ENCODE data around the gene CAPSL. TPM values are rescaled to one million over a fixed set of nuclear protein-coding genes. Genes with fewer than 3 reads are reported as not detected.
A peak's percentile ranks its signal among the peaks of the same experiment; 100 is the strongest.

CAPSL gene
- total and polyA plus RNA-seq, 11 donors, result not detected

- Histone ChIP-seq H3K27ac (no peak overlapping the region), H3K27me3 (no peaks in the 10 kb centered on the region), H3K4me3 (peak overlapping the region in 1 of 12 donors; percentile 19), H3K9me3 (peaks cover 0 to 4% (median 0%) of the 10 kb centered on the region in 12 donors), H3K4me1 (peaks cover 0 to 12% (median 0%) of the 10 kb centered on the region in 12 donors), H3K36me3 (peaks cover 0 to 4% (median 0%) of the 10 kb centered on the region in 9 donors)
- no peak for DNase-seq
- WGBS, 4 donors, result 71 to 78% (median 73%) methylated on average over 2 of the region's 2 CpGs
- intact Hi-C loops (cut with DNase I), result no loop called here
- no peak for ATAC-seq
- TF ChIP-seq POLR2A (IDR thresholded peaks at IDR 0.05) (no peak), CTCF (IDR thresholded peaks at IDR 0.05) (no peak)
Measured at GRCh38 chr5:35862126-35862525, 76.3 kb downstream of the CAPSL start.

DNA sequence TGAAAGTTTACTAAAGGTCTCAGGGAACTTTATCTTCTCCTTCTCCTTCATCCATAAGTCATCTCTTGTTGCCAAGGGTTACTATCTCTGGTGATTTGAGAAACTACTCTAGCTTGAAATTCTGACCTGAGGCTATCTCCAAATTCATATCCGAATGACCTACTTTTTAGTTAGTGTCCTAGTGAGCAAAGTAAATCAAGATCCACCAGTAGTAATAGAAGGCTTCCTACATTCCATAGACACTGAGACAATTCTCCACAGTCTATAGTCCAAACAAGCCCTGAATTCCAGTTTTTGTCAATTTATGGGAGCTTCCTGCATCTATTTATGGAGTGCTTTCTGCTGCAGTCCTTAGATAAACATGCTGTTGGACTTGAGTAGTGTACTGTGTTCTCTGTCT is 76.7 kb downstream of the CAPSL start:
- intact Hi-C loops (cut with DNase I), result no loop called here
- H3K4me3 ChIP-seq, result peak overlapping the region in 1 of 12 donors; percentile 50
- H3K9me3 ChIP-seq, result peaks cover 0 to 4% (median 0%) of the 10 kb centered on the region in 12 donors
- peaks cover 0 to 4% (median 0%) of the 10 kb centered on the region in 9 donors for H3K36me3 ChIP-seq
- H3K27me3 ChIP-seq, result no peaks in the 10 kb centered on the region
- ATAC-seq (no peak), DNase-seq (no peak)
- no peak overlapping the region for H3K27ac ChIP-seq
- no peak for TF ChIP-seq CTCF (IDR thresholded peaks at IDR 0.05)
- TF ChIP-seq POLR2A (IDR thresholded peaks at IDR 0.05), result no peak
- H3K4me1 ChIP-seq, result peaks cover 0 to 15% (median 0%) of the 10 kb centered on the region in 12 donors
- 72 to 86% (median 75%) methylated on average over 1 of the region's 1 CpG for WGBS, 4 donors

- H3K4me1 ChIP-seq, result peaks cover 0 to 25% (median 0%) of the 10 kb centered on the region in 12 donors
- intact Hi-C loops (cut with DNase I), result no loop called here
- DNase-seq (no peak), ATAC-seq (no peak)
- H3K27ac ChIP-seq, result no peak overlapping the region
- peaks cover 0 to 4% (median 0%) of the 10 kb centered on the region in 12 donors for H3K9me3 ChIP-seq
- WGBS, 4 donors, result 89 to 96% (median 93%) methylated on average over 1 of the region's 1 CpG
- TF ChIP-seq CTCF (IDR thresholded peaks at IDR 0.05) (no peak), POLR2A (IDR thresholded peaks at IDR 0.05) (no peak)
- H3K36me3 ChIP-seq, result peaks cover 0 to 4% (median 0%) of the 10 kb centered on the region in 9 donors
- H3K4me3 ChIP-seq, result peak overlapping the region in 1 of 12 donors; percentile 50
- no peaks in the 10 kb centered on the region for H3K27me3 ChIP-seq
Measured at GRCh38 chr5:35860686-35861085, 77.7 kb downstream of the CAPSL start.

- Histone ChIP-seq H3K4me1 (peaks cover 0 to 27% (median 0%) of the 10 kb centered on the region in 12 donors), H3K4me3 (peak overlapping the region in 1 of 12 donors; percentile 50), H3K27me3 (no peaks in the 10 kb centered on the region), H3K36me3 (peaks cover 0 to 4% (median 0%) of the 10 kb centered on the region in 9 donors), H3K9me3 (peaks cover 0 to 1% (median 0%) of the 10 kb centered on the region in 12 donors), H3K27ac (peak overlapping the region in 1 of 12 donors; percentile 83)
- ATAC-seq, result no peak
- DNase-seq, result no peak
- no peak for TF ChIP-seq POLR2A (IDR thresholded peaks at IDR 0.05)
- no peak for TF ChIP-seq CTCF (IDR thresholded peaks at IDR 0.05)
- 48 to 70% (median 51%) methylated on average over 3 of the region's 3 CpGs for WGBS, 4 donors
- intact Hi-C loops (cut with DNase I), result no loop called here
Measured at GRCh38 chr5:35859101-35859661, 79.2 kb downstream of the CAPSL start.
